Activated naive CD8-positive, alpha-beta T cell treated with anti-CD3 and anti-CD28 coated beads for 36 hours (primary cell): ENCODE results near the gene PCED1B. TPM values are rescaled to one million over a fixed set of nuclear protein-coding genes. Genes with fewer than 3 reads are reported as not detected.
"Not testable (repeated sequence)": the region's sequence is repeated elsewhere in the genome, so short reads cannot be mapped to it uniquely, and the experiment has no call there.

ENCODE experiments used
- DNase-seq: peaks from one replicate; pipeline ENCODE4 v3.0.0; 2021
- H3K27ac Mint-ChIP-seq: one replicate; pipeline ENCODE4 v1.8.0; 2022; ENCODE audit warnings: mild to moderate bottlenecking, moderate library complexity, mixed read lengths
- H3K27me3 Mint-ChIP-seq: one replicate; pipeline ENCODE4 v1.8.0; 2022; ENCODE audit warnings: mild to moderate bottlenecking, mixed read lengths
- H3K36me3 Mint-ChIP-seq: one replicate; pipeline ENCODE4 v1.8.0; 2021; ENCODE audit warnings: mild to moderate bottlenecking, mixed read lengths
- H3K4me1 Mint-ChIP-seq: one replicate; pipeline ENCODE4 v1.8.0; 2021; ENCODE audit warnings: mixed read lengths
- H3K4me3 Mint-ChIP-seq: one replicate; pipeline ENCODE4 v1.8.0; 2022; ENCODE audit warnings: mild to moderate bottlenecking, moderate library complexity, mixed read lengths
- H3K9me3 Mint-ChIP-seq: one replicate; pipeline ENCODE4 v1.8.0; 2022; ENCODE audit warnings: mixed read lengths
- total RNA-seq, 2 experiments: library from RNA; stranded (reverse); gene quantifications; one replicate each; pipeline ENCODE4 v1.2.3, GENCODE V29; 2021

Gene PCED1B
- total RNA-seq, 2 experiments from 2014 or later = 117 TPM

GRCh38 chr12:47149146-47149545, 69.7 kb downstream of the PCED1B start:
- peaks cover 11% of the 10 kb centered on the region for H3K9me3 Mint-ChIP-seq

DNA sequence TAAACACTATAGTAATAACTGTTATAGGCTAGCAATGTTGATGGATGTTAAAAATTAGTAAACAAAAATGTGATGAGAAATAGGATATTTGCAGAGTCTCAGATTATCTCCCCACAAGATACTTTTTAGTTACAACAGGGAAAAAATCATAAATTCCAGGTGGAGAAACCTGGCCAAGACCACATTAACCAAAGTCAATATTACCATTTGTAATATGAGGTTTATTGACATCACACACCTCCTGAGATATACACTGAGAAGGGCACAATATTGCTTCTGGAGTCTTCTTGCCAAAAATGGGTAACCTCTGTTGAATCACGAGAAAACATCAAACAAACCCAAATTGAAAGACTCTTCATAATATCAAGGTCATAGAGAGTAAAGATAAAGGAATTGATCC, 72.7 kb downstream of the PCED1B start:
- Mint-ChIP-seq H3K9me3 (peaks cover 8% of the 10 kb centered on the region), H3K27ac (no peak overlapping the region), H3K4me3 (no peak overlapping the region), H3K27me3 (no peaks in the 10 kb centered on the region), H3K4me1 (peaks cover 24% of the 10 kb centered on the region), H3K36me3 (peaks cover 23% of the 10 kb centered on the region)
- DNase-seq = no peak

More at GRCh38 chr12:47149146-47149545, 69.7 kb downstream of the PCED1B start:
- no peak overlapping the region for H3K4me3 Mint-ChIP-seq
- peaks cover 26% of the 10 kb centered on the region for H3K4me1 Mint-ChIP-seq
- no peak overlapping the region for H3K27ac Mint-ChIP-seq
- H3K27me3 Mint-ChIP-seq = no peaks in the 10 kb centered on the region
- H3K36me3 Mint-ChIP-seq = peaks cover 27% of the 10 kb centered on the region
- DNase-seq = no peak

GRCh38 chr12:47155457-47156166, 76.2 kb downstream of the PCED1B start:
- Mint-ChIP-seq H3K4me3 (no peak overlapping the region), H3K36me3 (peaks cover 33% of the 10 kb centered on the region), H3K27ac (no peak overlapping the region), H3K27me3 (no peaks in the 10 kb centered on the region), H3K4me1 (peaks cover 28% of the 10 kb centered on the region), H3K9me3 (peaks cover 16% of the 10 kb centered on the region)
- no peak for DNase-seq

DNA sequence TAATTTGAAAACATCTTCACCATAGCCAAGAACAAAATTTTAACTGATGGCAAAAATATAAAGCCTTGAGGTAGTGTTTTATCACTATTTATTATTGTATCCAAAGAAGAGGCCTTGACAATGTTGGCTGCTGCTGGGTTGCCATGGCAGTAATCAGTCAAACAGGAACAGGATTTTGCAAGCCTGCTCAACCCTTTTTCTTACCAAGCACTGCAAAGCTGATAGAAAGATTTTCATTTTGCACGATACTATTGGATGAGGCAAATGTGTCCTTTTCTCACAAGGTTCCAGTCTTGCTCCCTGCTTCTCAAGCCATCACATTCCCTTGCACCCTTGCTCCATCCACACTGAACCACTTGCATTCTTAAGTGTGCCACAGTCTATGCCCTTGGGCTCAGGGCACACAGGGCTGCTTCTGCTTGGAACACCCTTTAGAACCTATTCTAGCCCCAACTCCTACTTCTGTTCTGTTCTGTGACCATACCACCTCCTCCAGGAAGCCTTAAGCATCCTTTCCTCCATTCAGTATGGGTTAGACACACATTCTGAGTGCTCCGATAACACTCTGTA, 76.8 kb downstream of the PCED1B start:
- Mint-ChIP-seq H3K9me3 (peaks cover 16% of the 10 kb centered on the region), H3K4me1 (peaks cover 31% of the 10 kb centered on the region), H3K4me3 (no peak overlapping the region), H3K27me3 (no peaks in the 10 kb centered on the region), H3K36me3 (peaks cover 36% of the 10 kb centered on the region), H3K27ac (no peak overlapping the region)
- DNase-seq = no peak

DNA sequence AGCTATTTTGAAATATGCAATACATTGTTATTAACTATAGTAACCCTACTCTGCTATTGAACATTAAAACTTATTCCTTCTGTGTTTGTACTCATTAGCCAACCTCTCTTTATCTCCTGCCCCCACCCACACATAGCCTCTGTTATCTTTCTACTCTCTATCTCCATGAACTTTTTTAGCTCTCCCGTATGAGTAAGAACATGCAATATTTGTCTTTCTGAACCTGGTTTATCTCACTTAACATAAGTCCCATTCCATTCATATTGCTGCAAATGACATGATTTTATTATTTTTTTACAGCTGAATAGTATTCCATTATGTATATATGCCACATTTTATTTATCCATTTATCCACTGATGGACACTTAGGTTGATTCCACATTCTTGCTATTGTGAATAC, 79.4 kb downstream of the PCED1B start:
- no peaks in the 10 kb centered on the region for H3K27me3 Mint-ChIP-seq
- no peak overlapping the region for H3K27ac Mint-ChIP-seq
- H3K36me3 Mint-ChIP-seq = peaks cover 49% of the 10 kb centered on the region
- DNase-seq = no peak
- peaks cover 27% of the 10 kb centered on the region for H3K4me1 Mint-ChIP-seq
- H3K4me3 Mint-ChIP-seq = no peak overlapping the region
- peaks cover 19% of the 10 kb centered on the region for H3K9me3 Mint-ChIP-seq

GRCh38 chr12:47159348-47159747, 79.9 kb downstream of the PCED1B start:
- DNase-seq = no peak
- Mint-ChIP-seq H3K27ac (no peak overlapping the region), H3K4me3 (no peak overlapping the region), H3K9me3 (peaks cover 19% of the 10 kb centered on the region), H3K27me3 (no peaks in the 10 kb centered on the region), H3K4me1 (peaks cover 30% of the 10 kb centered on the region), H3K36me3 (peaks cover 53% of the 10 kb centered on the region)

- no peak for DNase-seq
- Mint-ChIP-seq H3K4me1 (peaks cover 26% of the 10 kb centered on the region), H3K36me3 (peaks cover 58% of the 10 kb centered on the region), H3K27me3 (no peaks in the 10 kb centered on the region), H3K4me3 (no peak overlapping the region), H3K27ac (no peak overlapping the region), H3K9me3 (peaks cover 19% of the 10 kb centered on the region)
Observed at GRCh38 chr12:47160316-47161244, 81.2 kb downstream of the PCED1B start.

DNA sequence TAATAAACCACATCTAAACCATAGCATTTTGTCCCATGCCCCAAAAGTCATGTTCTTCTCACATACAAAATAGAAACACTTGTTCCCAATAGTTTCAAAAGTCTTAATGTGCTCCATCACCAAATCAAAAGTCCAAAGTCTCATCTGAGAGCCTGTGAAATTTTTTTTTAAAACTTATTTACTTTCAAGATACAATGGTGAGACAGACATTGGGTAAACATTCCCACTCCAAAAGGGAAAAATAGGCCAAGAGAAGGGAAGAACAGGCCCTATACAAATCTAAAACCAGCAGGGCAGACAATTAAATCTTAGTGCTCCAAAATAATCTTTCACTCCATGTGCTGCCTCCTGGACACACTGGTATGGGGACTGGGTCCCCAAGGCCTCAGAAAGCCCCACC, 84.7 kb downstream of the PCED1B start:
- Mint-ChIP-seq H3K36me3 (peaks cover 66% of the 10 kb centered on the region), H3K9me3 (peaks cover 18% of the 10 kb centered on the region), H3K27me3 (no peaks in the 10 kb centered on the region), H3K4me1 (peaks cover 15% of the 10 kb centered on the region), H3K4me3 (no peak overlapping the region), H3K27ac (no peak overlapping the region)
- no peak for DNase-seq

DNA sequence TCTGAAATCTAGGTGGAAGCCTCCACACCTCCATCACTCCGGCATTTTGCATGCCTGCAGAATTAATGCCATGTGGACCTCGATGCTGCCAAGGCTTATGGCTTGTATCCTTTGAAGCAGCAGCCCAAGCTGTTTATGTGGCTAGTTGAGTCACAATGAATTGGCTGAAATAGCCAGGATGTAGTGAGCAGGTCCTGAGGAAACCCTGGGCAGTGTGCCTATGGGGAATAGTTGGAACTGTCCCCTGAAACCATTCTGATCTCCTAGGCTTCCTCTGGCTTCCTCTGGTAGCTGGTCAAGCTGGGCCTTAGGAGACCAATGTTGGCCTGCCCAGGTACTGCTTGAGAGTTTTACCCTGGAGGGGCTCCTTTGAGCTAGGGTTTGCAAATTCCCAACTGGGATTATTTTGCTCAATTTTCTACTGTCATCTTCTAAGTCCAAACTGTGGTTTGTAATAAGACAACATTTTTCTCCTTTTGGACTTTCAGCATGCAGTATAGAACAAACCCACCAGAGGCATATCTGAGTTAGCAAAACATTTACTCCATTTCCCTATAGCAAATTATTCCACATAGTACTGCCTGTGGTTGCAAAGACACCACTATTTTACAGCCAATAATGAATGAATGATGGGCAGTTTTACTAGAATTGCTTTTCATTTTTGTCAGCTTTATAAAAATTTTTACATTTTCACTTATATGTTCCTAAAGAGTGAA, 85.5 kb downstream of the PCED1B start:
- Mint-ChIP-seq H3K4me1 (peaks cover 16% of the 10 kb centered on the region), H3K27me3 (no peaks in the 10 kb centered on the region), H3K27ac (no peak overlapping the region), H3K4me3 (no peak overlapping the region), H3K9me3 (peaks cover 12% of the 10 kb centered on the region), H3K36me3 (peaks cover 59% of the 10 kb centered on the region)
- no peak for DNase-seq

DNA sequence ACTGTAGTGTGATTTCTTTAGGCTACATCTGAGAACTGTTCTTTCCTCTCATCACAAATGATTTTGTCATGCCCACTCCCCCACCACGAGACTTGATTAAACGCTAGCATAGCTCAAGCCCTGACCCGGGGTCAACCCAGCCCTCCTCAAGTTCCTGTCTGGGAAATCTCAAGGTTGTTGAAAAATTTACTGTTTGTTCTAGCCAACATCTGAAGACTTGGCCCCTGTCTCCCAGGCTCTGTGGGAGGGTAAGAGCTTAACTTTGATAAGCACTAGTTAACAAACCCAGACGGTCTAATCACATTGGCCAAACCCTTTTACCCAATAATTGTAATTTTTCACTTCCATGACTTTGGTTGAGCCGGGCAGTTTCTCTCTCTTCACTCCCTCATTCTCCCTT, 86.5 kb downstream of the PCED1B start:
- no peak overlapping the region for H3K4me3 Mint-ChIP-seq
- no peaks in the 10 kb centered on the region for H3K27me3 Mint-ChIP-seq
- peaks cover 15% of the 10 kb centered on the region for H3K9me3 Mint-ChIP-seq
- no peak for DNase-seq
- H3K36me3 Mint-ChIP-seq = peaks cover 63% of the 10 kb centered on the region
- no peak overlapping the region for H3K27ac Mint-ChIP-seq
- peaks cover 13% of the 10 kb centered on the region for H3K4me1 Mint-ChIP-seq

GRCh38 chr12:47166365-47166764, 86.9 kb downstream of the PCED1B start:
- peaks cover 62% of the 10 kb centered on the region for H3K36me3 Mint-ChIP-seq
- no peaks in the 10 kb centered on the region for H3K27me3 Mint-ChIP-seq
- H3K4me1 Mint-ChIP-seq = peaks cover 13% of the 10 kb centered on the region
- no peak overlapping the region for H3K4me3 Mint-ChIP-seq
- no peak for DNase-seq
- H3K9me3 Mint-ChIP-seq = peaks cover 16% of the 10 kb centered on the region
- H3K27ac Mint-ChIP-seq = no peak overlapping the region

DNA sequence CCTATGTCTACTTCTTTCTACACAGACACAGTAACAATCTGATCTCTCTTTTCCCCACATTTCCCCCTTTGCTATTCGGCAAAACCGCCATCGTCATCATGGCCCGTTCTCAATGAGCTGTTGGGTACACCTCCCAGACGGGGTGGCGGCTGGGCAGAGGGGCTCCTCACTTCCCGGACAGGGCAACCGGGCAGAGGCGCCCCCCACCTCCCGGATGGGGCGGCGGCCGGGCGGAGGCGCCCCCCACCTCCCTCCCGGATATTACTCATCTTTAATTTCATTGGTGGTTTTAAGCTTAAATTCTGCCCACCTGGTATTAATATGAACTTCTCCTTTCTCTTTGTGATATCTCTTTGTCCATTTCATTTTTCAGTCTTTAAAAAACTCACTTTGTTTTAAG, 90.9 kb downstream of the PCED1B start:
- not testable (repeated sequence) for H3K27ac Mint-ChIP-seq
- peaks cover 13% of the 10 kb centered on the region for H3K4me1 Mint-ChIP-seq

GRCh38 chr12:47178014-47178413, 98.6 kb downstream of the PCED1B start:
- Mint-ChIP-seq H3K4me3 (no peak overlapping the region), H3K4me1 (peaks cover 18% of the 10 kb centered on the region), H3K27ac (no peak overlapping the region), H3K36me3 (peaks cover 33% of the 10 kb centered on the region), H3K27me3 (no peaks in the 10 kb centered on the region), H3K9me3 (peaks cover 7% of the 10 kb centered on the region)
- no peak for DNase-seq

More for the DNA sequence above, 90.9 kb downstream of the PCED1B start:
- DNase-seq, H3K4me3 Mint-ChIP-seq, H3K27me3 Mint-ChIP-seq: not testable (repeated sequence)
- Mint-ChIP-seq H3K9me3 (peaks cover 21% of the 10 kb centered on the region), H3K36me3 (peaks cover 54% of the 10 kb centered on the region)

- not testable (repeated sequence) for H3K27ac Mint-ChIP-seq, H3K9me3 Mint-ChIP-seq, DNase-seq, H3K4me3 Mint-ChIP-seq, H3K27me3 Mint-ChIP-seq
- H3K36me3 Mint-ChIP-seq = peaks cover 25% of the 10 kb centered on the region
- peaks cover 34% of the 10 kb centered on the region for H3K4me1 Mint-ChIP-seq
Observed at GRCh38 chr12:47182164-47182938, 102.9 kb downstream of the PCED1B start.
